ENCODE data around the gene CAND1.

- TF ChIP-seq CTCF (IDR thresholded peaks at IDR 0.05) (peak in 3 of 6 experiments; percentile 5 to 19 (median 13)), POLR2A (IDR thresholded peaks at IDR 0.05) (no peak)
Measured at GRCh38 chr12:67354966-67355365, 85.8 kb downstream of the CAND1 start.

All from thyroid gland (tissue), 4 donors.